Peyer's patch (tissue), 4 donors: Measurements from ENCODE around the gene TNIP3.

Experiments
- CTCF ChIP-seq, 6 experiments: fragments of 450-650 bp in 4 of 6; fragments of 200-600 bp in 2 of 6; sonication (generic) in 1 of 6; IDR thresholded peaks; one replicate each; pipeline ENCODE4 v1.5.1; 2017 to 2019; ENCODE audit warnings: antibody characterized with exemption in 6 of 6, mild to moderate bottlenecking in 3 of 6, moderate library complexity in 1 of 6
- POLR2A ChIP-seq, 2 donors: fragments of 450-650 bp; IDR thresholded peaks; one replicate each; pipeline ENCODE4 v1.5.1; 2017; ENCODE audit warnings: antibody characterized with exemption in 2 of 2, mild to moderate bottlenecking in 2 of 2, moderate library complexity in 2 of 2

GRCh38 chr4:121146530-121146929 lies 17.6 kb downstream of the TNIP3 start:
- TF ChIP-seq CTCF (IDR thresholded peaks at IDR 0.05) (no peak), POLR2A (IDR thresholded peaks at IDR 0.05) (no peak)
